GM04504 (cell line): ENCODE results near the gene SLC26A6.

Experiments used
- DNase-seq: peaks from one replicate; pipeline ENCODE4 v3.0.0-alpha.2; 2012; ENCODE audit warnings: low read depth

Gene SLC26A6

DNA sequence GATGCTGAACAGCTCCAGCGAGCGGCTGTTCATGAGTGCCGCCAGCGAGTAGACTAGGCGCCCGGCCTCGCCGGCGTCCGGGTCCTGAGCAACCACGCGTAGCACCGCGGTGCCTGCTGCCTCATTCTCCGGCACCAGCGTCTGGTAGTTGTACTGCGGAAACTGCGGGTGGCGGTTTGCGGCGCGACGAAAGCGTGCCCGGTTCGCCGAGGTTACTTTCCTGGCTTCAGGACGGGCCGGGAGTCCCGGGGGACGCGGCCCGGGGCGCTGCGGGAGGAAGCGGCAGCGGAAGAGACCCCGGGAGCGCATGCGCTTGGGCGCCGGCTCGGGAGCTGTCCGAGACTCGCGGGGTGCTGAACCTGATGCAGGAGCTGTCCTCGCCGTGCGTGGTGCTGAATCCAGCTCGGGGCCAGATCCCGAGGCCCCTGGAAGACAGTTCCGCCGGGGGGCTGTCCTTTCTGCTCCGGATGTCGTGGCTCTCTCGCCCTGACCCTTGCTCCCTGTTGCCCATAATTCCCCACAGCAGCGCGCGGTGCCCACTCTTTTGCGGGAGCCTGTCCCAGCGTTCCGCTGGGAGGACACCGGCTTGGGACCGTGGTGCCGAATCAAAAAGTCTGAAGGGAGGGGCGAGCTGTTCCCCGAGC is 26.4 kb upstream of the SLC26A6 start:
- no peak for DNase-seq

DNA sequence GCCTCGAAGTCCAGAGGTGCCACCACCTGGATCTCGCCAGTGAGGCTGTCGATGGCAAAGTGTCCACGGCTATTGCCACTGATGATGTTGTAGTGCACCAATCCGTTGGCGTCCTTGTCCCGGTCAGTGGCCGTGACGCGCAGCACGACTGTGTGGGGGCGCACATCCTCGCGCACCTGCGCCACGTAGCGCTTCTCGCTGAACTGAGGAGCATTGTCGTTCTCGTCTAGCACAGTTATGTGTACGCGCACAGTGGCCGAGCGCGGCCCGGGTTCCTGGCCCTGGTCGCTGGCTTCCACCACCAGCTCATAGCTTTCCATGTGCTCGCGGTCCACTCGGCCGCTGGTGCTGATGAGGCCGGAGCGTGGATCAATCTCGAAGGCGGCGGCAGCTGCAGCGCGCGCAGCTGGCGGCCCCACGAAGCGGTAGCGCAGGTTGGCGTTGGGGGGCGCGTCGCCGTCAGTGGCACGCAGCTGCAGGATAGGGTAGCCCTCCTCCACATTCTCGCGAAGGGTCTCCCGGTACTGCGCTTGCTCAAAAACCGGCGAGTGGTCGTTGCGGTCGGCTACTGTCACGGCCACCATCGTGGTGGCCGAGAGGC is 25.6 kb upstream of the SLC26A6 start:
- DNase-seq: no peak

DNA sequence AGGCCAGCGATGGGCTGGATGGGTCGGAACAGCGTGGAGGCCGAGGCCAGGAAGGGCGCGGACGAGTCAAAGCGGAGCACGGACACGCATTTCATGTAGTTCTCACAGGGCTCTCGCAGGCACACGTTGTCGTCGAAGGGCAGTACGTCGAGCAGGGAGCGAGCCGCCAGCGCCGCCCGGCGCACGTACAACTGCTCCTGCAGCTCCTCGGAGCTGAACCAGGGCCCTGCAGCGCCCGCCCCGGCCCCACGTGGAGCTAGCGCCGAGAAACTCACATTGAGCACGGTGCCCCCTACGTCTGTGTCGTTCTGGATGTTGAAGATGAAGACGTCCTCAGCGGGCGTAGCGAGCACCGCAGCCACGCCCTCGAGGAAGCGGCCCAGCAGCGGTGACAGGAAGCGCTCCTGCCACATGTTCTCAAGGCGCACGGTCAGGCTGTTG is 21.6 kb upstream of the SLC26A6 start:
- DNase-seq: no peak

DNA sequence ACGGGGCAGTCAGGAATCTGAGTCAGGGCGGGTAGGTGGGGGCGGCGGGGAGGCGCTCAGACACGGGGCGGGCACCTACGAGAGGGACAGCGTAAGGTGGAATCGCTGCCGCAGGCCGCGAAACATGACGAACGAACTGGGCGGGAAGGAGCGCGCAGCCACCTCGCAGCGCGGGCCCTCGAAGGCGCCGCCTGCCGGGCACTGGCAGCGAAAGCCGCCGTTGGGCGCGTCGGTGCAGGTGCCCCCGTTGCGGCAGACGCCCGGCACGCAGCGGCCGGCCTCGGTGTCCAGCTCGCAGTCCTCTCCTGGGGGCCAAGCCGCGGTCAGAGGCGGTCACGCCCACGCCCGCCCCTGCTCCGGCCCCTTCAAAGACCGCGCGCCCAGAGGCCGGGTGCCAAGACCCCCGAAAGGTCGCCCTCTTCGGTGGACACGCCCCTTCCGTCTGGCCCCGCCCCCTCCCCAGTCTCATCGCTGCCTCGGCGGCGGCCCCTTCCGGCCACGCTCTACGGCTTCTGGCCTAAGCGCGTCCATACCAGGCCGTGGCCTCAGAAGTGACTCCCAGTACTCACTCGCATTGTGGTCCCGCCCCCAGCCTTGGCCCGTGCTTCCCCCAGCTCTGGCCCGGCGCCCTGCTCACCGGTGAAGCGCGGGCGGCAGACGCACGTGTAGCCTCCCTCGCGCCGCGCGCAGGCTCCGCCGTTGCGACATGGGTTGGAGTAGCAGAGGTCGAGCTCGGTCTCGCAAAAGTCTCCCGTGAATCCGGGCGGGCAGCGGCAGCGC is 21.0 kb upstream of the SLC26A6 start:
- DNase-seq: no peak

DNA sequence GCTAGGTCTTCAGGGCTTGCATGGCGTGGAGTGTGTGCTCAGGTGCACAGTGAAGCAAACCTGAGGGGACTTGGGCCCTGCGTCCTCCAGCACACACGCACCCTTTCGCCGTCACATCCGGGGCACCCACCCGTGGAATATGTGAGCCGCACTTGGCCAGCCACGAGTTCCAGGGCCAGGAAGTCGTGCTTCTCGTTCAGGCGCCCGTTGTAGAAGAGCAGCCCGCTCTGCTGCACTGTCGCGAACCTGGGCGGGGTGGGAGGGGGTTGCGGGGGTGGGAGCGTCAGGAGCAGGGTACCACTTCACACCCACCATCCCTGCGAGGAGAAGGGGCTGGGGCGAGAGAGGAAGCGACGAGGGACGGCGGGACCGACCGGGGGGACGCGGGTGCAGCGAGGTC is 20.3 kb upstream of the SLC26A6 start:
- no peak for DNase-seq

DNA sequence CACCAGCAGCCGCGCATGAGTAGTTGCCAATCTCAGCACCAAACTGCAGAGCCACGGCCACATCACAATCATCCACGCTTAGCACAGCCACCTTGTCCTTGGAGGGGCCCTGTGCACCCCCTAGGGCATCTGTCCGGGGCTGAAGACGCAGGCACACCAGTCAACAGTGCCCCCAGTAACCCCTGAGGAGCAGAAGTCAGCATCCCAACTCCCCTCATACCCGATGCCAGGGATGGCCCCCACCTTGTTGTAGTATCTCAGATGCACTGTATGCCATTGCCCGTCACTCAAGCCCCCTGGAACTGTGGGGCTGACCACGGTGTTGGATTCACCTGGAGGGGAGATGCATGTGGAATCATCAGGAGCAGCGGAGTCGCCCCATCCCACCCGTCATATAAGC is 19.8 kb upstream of the SLC26A6 start:
- DNase-seq: no peak

DNA sequence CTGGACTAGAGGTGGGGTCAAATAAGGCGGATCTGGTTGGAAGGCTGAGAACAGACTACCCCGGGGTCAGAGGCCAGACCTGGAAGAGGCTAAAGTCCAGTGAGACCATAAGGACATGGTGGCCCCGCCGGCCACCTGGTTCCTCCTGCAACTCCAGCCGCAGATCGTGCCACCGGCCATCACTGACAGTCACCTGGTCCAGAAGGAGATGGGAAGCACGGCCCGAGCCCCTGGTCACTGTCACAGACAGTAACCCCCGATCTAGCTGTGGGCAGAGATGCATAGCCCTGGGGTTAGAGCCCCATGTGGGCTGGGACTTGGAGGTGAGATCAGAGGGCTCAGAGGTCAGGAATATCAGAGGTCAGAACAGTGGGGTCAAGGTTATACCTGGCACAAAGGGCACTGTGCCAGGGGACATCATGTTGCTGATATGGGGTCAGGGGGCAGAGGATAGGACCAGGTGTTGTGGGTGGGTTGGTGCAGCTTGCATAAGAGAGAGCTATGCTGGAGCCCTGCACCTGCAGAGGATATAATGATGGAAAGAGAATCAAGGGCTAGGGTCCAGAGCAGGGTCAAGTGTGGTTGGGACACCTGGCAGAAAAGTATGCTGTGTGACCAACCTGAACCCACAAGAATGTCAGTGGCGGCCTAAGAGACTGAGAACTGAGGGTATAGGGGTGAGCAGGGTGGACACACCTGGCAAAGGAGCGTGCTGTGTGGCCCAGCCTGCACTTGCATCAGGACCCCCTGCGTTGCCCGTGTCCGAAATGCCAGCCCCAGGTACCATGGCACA is 17.9 kb upstream of the SLC26A6 start:
- no peak for DNase-seq

DNA sequence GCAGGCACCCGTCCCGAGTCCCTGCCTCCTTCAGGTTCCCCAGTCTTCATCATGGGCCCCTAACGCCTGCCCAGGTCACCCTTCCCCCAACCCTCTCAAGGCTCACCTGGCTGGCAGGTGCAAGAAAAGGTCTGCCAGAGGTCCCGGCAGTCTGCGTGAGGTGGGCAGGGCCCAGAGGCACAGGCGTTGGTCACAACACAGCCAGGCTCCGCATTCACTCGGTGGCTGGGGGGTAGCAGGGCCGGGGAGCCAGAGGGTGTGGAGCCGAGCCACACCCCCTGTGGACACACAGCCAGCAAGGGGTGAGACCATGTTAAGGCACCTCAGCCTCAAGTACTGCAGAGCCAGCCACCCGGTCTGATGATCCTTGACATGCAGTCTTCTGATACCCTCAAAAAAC is 16.5 kb upstream of the SLC26A6 start:
- no peak for DNase-seq

DNA sequence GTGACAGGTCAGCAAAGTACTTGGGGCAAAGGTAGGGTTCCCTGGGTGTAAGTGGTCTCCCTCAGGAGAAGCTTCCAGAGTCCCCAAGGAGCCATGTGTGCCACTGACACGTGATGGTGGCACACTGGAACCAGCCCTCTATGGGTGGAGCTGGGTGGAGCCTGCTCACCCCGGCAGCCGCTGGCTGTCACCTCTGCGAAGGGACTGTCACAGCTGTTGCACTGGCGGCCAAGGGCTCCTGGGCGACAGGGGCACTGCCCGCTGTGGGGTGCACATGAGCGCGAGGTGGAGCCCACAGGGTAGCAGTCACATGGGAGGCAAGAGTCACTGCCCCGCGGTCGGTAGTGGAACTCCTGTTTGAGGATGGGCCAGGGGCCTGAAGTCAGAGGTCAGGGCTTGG is 15.5 kb upstream of the SLC26A6 start:
- DNase-seq: no peak

DNA sequence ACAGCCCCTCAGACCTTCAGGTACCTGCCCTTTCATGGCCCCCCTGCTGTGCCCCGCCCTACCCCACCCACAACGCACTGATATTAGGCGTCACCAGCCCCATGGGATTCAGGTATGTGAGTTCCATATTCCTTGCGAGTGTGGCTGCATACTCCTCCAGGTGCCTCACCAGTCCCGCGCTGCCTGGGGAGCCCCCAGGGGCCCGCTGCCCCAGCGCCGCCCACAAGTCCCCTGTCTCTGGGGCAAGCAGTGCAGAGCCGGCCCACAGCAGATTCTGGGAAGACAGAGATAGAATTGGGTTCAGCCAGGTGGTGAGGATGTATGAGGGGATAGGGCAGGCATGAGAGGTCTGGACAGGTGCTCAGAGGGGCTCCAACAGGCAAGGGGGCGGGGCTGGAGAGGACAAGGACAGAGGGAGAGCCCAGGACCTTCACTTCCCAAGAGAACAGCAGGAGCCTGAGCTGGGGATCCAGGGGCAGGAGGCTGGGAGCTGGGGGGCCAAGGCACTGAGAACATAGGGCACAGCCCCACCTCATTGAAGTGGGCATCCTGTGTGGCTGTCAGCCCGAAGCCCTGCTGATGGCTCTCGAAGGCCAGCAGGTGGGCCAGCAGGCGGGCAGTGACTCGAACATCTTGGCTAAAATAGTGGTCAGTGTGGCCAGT is 13.1 kb upstream of the SLC26A6 start:
- DNase-seq: no peak

DNA sequence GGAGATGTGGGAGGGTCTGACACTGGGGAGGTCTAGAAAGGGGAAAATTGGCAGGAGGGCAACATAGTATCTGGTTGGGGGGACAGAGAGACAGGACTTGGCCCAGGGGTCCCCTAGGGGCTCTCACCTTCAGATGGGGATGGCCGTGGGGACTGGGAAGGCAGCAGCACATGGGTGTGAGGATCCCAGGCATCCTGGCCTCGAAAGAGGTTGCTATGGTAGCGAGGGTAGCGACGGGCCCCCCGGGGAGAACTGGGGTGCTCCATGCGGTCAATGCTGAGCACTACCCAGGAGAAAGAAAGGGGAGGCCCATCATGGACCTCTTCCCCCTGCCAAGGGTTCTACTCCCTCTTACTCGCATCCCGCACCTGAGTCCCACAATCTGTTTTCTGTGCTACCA is 12.5 kb upstream of the SLC26A6 start:
- no peak for DNase-seq

DNA sequence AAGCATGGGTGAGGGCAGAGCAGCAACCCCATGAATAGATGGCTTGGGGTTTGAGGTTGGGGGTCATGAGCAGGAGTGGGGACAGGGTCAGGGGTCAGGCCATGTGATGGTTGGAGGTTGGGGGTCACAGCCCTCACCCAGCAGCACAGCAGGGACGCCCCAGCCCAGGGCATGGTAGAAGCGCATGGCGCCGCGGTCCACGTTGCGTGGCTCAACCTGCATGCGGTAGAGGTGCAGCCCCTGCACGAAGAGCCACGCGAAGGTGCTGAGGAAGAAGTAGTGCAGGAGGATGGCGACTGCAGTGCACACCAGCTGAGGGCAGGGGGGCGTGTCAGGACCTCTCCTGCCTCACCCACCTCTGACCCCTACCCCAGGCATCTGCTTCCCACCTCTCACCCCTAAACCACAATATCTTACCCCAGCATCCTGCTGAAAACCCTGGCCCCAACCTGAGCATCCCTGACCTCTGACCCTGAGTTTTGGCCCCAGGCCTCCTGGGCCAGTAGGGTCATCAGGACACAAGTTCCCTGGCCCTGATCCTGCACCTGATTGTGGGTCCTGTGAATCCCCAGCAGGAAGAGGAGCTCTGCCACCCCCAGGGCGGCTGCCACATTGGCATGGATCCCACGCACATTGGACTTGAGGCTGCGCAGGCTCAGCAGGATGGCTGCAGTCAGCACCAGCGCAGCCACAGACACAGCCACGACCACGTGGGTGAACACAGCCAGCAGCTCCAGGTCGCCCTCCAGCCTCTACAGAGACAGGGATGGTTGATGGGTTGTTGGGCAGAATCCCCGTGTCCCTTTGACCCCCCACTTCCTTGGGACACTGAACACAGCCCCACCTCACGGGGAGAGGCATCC is 9.9 kb upstream of the SLC26A6 start:
- no peak for DNase-seq

DNA sequence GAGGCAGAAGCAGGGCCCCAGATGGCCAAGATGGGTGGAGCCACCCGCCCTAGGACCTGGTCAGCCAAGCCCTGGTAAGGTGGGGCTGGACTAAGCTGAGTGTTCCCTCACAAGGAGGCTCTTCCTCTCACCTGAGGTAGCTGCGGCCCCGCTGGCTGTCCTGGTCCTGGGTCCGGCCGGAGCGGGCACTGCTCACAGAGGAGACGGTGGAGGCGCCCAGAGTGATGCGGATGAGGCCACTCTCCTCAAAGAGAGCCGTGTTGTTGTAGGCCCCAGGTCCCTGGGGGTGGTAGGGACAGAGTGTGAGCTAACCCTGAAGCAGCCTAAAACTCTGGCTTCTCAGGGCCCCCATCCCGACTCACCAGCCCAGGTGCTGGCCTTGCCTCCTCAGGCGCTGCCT is 7.3 kb upstream of the SLC26A6 start:
- no peak for DNase-seq

DNA sequence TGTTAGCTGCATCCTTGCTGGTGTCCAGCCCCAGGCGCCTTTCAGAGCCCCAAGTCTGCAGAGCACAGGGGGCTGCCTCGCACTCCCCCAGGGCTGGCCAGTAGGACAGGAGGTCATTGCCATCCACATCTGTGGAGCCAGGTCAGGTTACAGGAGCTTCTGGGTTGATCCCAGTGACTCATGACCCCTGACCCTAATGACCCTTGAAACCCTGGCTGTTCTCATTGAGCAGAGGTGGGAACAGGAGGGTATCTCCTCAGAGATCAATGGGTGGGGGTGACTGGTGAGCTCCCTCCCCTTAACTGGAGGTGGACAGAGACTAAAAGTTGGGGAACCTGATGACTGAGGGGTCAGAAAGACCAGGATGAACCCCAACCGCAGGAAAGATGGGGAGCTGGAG is 6.1 kb upstream of the SLC26A6 start:
- no peak for DNase-seq

DNA sequence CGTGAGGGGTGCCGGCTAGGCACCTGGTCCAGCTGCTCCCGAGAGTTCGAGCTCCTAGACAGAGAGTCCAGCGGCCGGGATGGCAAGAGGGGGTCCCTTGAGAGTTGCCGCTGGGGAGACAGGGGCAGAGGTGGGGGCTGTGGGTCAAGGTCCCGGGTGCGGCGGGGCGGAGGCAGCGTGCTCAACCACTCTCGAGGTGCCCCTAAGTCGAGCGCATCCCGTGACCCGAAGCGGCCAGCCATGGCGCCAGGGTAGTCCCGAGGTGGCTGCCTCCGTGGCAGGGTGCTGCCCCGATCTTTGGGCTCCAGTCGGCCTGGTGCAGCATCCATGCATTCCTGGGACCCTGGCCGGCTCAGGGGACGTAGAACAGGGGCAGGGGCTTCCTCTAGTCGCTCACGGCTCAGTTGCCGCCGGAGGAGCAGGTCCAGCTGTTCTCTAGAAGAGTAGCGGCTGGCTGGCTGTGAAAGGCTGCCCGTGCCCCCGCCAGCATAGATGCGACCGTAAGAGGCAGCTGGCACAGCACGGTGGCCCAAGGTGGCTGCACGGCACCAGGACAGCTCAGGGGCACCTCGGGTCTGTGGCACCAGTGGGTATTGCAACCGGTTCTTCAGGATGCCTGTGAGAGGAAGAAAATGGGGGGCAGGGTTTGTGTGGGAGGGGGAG is 4.8 kb upstream of the SLC26A6 start:
- DNase-seq: no peak

DNA sequence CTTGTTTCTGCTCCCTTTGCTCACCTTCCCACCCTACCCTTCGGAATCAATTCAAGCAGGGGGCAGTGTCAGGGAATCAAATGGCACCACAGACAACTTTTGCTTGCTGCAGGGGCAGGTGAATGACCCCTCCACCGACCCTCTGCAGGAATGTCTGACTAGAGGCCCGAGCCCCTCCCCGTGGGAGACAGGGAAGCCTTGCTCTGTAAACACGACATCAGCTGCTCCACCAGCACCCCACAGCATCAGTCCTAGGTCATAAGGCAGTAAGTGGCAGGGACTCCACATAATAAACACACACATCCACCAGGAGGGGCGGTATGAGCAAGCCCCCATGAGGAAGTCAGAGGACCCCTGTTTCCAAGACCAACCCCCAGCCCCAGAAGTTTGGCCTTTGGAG is 2.0 kb upstream of the SLC26A6 start:
- DNase-seq: no peak

DNA sequence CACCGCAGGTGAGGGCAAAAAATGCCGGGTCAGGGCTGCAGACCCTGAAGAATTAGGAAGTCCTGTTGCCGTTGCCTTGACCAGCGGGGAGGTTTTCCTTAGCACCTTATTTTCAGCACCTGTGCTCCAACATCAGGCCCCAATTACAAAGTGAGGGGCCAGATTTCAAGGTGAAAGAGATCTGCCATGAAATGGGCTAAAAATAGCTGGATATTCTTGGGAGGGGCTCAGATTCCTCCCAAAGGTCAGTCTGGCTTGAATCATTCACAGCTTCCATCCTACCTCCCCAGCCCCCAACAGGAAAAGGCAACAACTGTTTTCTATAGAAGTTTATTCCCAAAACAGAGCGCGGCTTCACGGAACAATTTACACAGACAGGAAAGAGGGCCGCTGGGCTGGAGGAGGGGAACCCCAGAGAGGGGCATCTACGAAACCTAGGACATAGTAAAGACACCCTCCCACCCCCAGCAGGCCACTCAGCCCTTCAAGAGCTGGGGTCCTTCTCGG is 941 bp upstream of the SLC26A6 start:
- DNase-seq: no peak

DNA sequence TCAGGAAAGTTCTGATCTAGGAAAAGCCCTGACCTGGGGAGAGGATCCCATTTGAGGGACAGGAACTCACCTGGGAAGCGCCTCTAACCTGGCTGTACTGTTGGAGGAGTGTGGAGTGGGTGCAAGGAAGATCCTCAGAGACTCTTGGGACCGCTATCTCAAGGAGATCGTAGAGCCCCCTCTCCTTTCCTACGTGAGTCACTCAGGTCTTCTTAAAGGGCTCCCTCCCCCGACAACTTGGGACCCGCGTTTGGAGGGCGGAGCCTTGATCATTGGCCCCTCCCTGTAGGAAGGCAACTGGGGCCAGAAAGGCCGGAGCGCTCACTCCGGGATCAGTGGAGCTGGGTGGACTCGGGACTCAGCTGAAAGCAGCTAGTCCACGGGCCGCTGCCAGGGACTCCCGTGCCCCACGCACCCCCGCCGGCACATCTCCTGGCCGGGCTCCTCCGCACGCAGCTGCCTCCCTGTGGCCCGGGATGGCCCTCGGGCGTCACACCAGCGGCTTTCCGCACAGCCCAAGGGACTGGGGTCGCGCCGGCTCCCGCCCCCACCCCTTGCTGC is 520 bp downstream of the SLC26A6 start:
- no peak for DNase-seq

DNA sequence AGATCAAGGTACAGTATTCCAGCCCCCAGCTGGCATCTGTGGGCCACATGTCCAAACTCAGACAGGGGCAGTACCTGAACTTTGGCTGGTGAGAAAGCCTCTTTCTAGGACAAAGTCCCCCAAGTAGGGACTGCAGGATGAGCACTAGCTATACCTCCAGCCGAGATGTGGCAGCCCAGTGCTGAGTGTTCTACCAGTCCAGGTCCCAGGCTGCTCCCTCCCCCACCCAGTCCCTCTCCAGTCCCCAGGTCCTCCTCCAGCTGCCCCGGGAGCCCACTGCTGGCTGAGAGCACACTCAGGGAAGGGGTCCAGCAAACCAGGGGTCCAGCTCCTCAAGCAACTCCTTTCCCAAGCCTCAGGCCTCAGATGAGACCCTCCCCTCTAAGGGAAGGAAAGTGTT is 1.5 kb downstream of the SLC26A6 start:
- DNase-seq: no peak

DNA sequence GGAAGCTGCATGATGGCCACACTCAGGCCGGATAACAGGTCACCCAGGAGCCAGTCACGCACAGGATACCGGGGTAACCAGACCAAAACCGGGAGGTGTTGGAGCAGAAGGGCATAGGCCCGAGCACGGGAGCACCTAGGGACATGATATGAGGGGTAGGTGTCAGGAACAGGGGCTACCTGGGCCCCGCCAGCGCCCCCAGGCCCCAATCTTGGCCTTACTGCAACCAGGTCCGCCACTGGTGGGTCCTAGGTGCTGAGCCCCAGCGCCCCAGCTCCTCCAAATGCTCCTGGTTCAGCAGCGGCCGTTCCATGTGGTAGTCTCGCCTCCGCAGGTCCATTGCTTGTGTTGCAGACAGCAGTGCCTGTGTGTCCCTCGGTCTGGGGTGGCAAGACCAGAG is 2.0 kb downstream of the SLC26A6 start:
- DNase-seq: no peak
